NCI-H1417 (cell line): ENCODE results near the gene PDPN.
A peak's percentile ranks its signal among the peaks of the same experiment; 100 is the strongest.
"Not testable (repeated sequence)": the region's sequence is repeated elsewhere in the genome, so short reads cannot be mapped to it uniquely, and the experiment has no call there.

Source experiments
- DNase-seq, 3 experiments: peaks; one replicate each; lab custom pipeline; 2025; lab: John Stamatoyannopoulos, UW

PDPN gene

DNA sequence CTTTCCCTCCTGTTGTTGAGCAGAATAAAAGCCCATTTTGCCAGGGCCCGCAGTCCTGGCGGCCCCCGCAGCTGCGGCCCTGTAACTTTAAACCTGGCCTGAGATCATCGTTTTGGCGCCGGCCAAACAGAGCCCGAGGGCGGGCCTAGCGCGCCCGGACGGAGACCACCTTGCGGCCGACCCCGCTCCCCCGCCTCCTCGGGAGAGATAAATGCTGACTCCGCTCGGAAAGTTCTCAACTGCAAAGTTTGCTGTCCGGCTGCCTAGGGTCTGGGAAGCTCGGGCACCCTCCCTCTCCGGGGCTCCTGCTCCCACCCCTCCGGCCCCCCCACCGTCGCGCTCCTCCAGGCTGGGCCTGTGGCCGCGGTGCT, at the start of gene PDPN:
Gene PDPN, plus strand, starts transcription at position 238 of the 371 bp plus-strand sequence. CDS start 202 bp downstream, outside the sequence.
- DNase-seq = no peak

- no peak for DNase-seq
Observed at GRCh38 chr1:13535227-13535626, 48.4 kb upstream of the PDPN start.

DNA sequence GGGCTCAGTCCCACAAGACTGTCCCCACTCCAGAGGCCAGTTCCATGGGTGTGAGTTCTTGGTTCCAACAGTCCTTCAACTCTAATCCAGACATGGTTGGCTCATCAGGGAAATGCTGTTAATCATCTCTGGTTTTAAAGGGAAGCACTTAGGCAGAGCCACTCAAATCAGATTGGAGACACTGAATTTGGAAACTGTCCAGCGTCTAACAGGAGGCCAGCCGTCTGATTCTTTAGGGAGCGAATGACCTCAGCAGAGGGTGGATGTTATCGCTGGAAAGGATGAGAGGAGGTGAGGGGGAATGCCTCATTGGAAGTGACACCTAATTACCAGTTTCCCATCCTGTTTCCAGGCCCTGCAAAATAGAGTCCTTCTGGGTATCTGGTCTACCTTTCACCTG, 47.1 kb upstream of the PDPN start:
- DNase-seq = no peak

DNA sequence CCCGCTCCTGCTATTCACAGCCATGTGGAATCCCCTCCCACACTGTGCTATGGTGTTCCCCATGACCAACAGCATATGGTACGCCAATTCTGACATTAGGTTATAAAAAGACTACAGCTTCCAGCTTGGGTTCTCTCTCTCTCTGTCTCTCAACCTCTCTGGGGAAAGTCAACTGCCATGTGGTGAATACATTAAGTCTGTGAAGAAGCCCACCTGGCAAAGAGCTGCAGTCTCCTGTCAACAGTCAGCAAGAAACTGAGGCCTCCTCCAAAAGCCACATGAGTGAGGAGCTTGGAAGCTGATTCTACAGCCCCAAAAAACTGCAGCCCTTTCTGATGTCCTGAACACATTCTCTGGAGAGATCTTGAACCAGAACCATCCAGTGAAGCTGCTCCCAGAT, 44.8 kb upstream of the PDPN start:
- DNase-seq = no peak

DNA sequence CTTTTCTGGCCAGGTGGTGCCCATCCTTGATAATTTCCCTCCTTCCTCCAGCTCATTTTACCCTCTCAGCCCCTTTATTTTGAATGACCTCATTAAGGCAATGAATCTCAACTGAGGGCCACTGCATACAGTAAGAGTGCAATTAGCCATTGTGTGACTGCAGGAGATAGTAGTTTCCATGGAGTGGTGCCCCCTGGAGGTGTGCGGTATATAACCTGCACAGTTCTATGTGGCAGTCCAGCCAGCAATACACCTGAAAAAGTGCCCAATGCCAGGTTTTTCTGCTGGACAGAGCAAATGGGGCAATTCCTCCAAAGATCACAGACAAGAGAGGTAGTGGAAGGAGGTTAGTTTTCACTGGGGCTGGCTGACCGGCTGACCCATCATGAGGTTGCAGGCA, 43.9 kb upstream of the PDPN start:
- DNase-seq = no peak

DNA sequence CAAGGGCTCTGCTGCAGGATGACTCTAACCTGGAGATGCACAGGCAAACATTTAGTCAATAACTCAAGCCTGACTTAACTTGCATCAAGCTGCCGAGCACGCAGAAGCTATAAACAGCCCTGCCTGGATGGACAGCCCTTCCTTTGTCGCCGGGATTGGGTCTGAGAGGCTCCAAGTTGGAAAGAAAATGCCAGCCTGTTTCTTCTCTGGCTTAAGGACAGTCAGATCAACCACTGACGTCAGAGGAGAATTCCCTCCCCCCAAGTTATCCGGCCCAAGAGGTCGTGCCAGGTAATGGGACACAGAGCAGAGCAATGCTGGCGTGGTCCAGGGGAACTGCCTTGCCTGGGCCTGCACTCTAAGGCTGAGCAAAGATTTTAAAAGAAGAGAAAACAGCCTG, 42.8 kb upstream of the PDPN start:
- DNase-seq = no peak

DNA sequence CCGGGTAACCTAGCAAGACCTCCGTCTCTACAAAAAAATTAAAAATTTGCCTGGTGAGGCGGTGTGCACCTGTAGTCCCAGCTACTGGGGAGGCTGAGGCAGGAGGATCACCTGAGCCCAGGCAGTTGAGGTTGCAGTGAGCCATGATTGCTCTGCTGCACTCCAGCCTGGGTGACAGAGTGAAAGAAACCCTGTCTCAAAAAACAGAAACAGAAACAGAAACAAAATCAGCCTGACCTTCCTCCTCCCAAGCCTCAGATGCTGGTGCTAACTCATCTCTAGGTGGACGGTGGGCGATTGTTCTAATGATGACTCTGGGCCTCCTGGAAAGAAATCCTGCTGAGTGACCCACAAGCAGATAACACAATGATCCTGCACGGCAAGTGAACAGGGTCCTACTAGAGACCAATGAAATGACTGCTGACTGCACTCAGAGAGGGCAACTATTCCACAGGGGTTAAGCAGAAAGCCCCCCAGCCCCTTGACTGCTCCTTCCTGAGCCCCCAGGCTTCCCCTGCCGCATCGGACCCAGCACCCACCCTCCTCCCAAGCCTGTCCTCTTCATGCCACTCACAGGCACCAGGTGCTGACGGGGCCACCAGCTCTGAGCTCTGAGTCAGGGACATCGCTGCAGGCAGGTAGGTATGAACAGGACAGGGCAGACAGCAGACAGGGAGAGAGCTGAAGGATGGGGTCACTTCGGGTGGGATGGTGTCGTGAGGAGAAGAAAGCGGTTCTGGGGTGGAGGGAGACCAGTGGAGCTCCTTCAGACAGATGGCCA, 42.0 kb upstream of the PDPN start:
- no peak for DNase-seq

GRCh38 chr1:13543451-13544220, 40.0 kb upstream of the PDPN start:
- DNase-seq = peak in 2 of 3 experiments; percentile 5 to 6

DNA sequence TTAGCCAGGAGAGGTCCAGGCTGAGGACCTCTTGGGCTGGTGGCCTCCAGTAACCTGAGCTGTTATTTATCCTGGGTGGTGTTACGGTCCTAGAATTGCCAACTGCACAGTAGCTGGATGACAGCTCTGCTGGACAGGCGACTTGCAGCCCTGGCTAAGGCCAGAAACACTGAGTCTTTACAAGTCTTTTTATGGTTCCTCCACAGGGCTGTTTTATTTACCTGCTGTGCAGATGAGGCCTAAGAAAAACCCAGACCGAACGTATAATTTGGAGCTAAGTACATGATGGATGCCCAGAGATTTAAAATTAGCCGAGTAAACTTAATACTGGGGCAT, 39.4 kb upstream of the PDPN start:
- DNase-seq = no peak

DNA sequence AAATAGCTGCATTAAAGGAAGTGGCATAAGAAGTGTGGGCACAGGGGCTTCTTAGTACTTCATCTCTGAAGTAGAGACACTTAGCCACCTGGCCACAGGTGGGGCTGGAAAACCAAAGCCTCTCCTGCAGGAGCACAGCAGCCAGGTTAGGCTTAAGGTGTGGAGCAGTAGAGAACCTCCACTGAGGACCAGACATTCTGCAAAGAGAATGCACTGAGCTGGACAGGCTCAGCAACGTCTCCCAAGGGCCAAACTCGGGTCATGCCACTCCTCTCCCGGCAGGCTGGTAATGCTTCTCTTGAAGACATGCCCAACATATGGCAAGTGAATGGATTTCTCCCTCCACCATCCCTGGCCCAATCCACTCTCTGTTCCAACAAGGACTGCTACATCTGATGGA, 36.8 kb upstream of the PDPN start:
- DNase-seq = no peak

DNA sequence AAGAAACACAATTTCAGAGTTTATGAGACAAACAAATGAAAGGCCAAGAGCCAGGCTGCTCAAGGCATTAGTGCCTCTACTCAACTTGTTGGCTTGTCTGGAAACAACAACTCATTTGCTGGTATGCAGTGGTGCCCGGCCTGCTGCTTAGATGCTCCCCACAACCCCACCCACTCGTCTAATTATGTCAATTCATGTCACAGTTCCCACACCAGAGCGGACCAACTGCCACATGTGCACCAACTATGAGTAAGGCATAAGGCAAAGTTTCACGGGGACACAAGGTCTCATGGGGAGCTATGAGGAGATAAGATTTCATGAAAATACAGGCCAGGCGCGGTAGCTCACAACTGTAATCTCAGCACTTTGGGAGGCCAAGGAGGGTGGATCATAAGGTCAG, 35.4 kb upstream of the PDPN start:
- no peak for DNase-seq

DNA sequence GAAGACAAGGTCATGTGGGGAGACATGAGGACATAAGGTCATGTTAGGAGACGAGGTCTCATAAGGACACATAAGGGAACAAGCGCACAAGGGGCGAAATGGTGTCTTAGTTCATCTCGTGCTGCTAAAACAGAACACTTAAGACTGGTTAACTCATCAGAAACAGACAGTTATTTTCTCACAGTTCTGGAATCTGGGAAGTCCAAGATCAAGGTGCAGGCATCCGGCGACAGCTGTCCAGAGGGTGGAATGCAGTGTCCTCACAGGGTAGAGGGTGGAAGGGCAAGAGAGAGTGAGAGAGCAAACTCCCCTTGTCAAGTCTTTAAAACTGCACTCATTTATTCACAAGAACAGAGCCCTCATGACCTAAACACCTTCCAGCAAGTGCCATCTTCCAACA, 34.6 kb upstream of the PDPN start:
- no peak for DNase-seq

GRCh38 chr1:13549521-13549920, 34.1 kb upstream of the PDPN start:
- no peak for DNase-seq

DNA sequence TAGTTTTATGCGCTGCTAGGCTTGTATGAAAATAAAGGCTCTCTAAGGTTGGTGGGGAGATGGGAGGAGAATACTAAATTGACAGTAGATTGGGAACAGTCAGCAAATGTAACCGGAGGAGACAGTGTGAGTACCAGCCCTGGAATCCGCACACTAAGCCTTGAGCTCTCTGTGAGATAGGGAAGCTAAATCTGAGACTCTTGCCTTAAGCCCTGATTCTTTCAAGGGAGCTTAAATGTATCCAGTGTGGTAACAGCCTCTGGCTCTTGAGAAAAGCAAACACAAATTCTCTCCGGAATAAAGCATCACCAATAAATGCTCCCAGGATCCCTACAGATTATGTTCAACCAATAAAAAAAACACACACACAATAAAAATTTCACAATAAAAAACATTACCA, 33.0 kb upstream of the PDPN start:
- DNase-seq = no peak

DNA sequence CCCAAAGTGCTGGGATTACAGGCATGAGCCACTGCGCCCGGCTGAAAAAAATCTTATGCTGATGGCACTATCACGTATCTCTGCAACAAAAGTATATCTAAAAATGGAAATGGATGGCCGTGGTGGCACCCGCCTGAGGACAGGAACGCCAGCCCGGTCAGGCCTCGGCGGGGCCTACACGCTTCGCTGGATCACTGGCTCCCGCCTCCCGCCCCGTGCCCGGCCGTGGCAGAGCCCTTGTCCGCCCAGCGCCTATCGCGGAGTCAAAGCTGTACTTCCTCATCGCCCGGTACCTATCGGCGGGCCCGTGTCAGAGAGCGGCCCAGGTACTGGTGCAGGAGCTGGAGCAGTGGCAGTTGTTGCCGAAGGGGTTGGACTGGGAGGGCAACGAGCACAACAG, 28.8 kb upstream of the PDPN start:
- DNase-seq = no peak

DNA sequence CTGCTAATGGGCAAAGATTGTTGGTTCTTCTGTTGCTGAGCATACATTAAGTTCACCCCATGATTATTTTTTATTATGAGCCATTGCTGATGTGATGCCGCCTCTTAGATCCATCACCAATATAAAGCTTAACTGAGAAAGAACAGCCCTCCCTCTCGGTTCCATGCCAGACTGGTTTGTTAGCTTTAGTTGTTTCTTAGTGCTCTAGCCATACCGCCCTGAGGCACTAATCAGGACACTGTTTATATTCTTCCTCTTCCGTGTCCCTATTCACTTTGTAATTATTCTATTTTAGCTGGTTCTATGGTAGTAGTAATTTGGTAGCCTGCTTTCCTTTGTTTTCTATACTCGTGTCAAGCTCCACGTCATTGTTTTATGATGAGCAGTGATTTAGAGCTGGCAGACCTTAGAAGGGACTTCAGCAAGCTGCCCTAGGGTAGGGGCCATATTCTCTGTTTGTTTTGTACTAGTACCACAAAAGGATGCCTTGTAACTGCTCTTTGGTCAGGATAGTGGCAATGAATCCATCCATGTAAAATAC, 27.3 kb upstream of the PDPN start:
- peak in 1 of 3 experiments; percentile 7 for DNase-seq

DNA sequence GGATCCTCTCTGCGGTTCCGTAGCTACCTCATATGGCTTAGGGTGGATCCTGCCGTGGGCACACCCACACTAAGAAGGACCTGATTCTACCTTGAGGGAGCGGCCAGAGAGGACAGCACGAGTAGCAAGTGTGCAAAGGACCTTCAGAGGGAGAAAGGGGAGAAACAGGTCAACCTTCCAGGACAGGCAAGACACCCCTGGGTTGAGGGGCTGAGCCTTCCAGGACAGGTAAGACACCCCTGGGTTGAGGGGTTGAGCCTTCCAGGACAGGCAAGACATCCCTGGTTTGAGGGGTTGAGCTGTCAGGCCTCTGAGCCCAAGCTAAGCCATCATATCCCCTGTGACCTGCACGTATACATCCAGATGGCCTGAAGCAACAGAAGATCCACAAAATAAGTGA, 23.1 kb upstream of the PDPN start:
- DNase-seq = no peak

GRCh38 chr1:13562981-13563380, 20.7 kb upstream of the PDPN start:
- not testable (repeated sequence) for DNase-seq

DNA sequence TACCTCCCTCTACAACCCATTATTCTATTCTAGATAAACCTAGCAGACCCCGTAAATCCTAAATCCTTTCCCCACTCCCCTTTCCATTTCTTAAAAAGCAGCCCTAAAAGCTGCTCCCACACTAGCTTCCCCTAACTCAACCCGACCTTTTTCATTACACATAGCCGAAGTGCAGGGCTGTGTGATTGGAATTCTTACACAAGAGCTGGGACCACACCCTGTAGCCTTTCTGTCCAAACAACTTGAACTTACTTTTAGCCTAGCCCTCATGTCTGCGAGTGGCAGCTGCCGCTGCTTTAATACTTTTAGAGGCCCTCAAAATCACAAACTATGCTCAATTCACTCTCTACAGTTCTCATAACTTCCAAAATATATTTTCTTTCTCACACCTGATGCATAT, 19.6 kb upstream of the PDPN start:
- no peak for DNase-seq

- DNase-seq = not testable (repeated sequence)
Observed at GRCh38 chr1:13570435-13570834, 13.2 kb upstream of the PDPN start.

- no peak for DNase-seq
Observed at GRCh38 chr1:13570924-13571323, 12.7 kb upstream of the PDPN start.

- DNase-seq = no peak
Observed at GRCh38 chr1:13573586-13573985, 10.0 kb upstream of the PDPN start.

DNA sequence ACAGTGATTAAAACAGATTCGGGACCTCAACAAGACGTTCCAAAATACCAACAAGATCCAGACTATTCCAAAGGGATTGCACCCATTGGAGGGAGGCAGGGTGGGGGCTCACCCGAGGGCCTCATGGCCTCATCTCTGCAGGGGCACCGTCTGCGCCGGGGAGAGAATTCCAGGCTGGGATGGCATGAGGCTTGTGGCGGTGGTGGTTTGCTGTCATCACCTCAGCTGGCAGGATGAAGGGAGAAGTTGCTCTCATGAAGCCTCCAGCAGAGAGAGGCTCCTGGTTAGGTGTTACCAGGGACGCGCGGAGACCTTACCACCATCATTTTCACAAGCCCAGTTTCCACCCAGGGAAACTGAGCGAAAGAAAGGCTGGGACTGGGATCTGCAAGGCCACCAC, 6.7 kb upstream of the PDPN start:
- DNase-seq = no peak
